ENCODE data around the gene FRMD6.
A peak's percentile ranks its signal among the peaks of the same experiment; 100 is the strongest.
"Not testable (repeated sequence)": the region's sequence is repeated elsewhere in the genome, so short reads cannot be mapped to it uniquely, and the experiment has no call there.

The FRMD6 gene

GRCh38 chr14:51732494-51733112 is 80.9 kb downstream of the FRMD6 start:
- peak in 1 of 2 donors; percentile 33 for DNase-seq (ENCODE audit: low read depth in 2 of 2)
- no peak for TF ChIP-seq CTCF (IDR thresholded peaks at IDR 0.05; ENCODE audit: low read depth, low read length)
- H3K4me3 ChIP-seq (replicated peaks in 1 of 2; ENCODE audit: low read depth in 2 of 2, low read length in 2 of 2) = no peak overlapping the region

- peak in 1 of 2 donors; percentile 30 for DNase-seq (ENCODE audit: low read depth in 2 of 2)
- TF ChIP-seq CTCF (IDR thresholded peaks at IDR 0.05; ENCODE audit: low read depth, low read length) = no peak
- no peak overlapping the region for H3K4me3 ChIP-seq (replicated peaks in 1 of 2; ENCODE audit: low read depth in 2 of 2, low read length in 2 of 2)
These were observed 81.4 kb downstream of the FRMD6 start for GRCh38 chr14:51733147-51733546.

- DNase-seq (ENCODE audit: low read depth in 2 of 2) = peak in 1 of 2 donors; percentile 8
- TF ChIP-seq CTCF (IDR thresholded peaks at IDR 0.05; ENCODE audit: low read depth, low read length) = no peak
- no peak overlapping the region for H3K4me3 ChIP-seq (replicated peaks in 1 of 2; ENCODE audit: low read depth in 2 of 2, low read length in 2 of 2)
These were observed 84.1 kb downstream of the FRMD6 start for GRCh38 chr14:51735851-51736250.

GRCh38 chr14:51738754-51739153 is 87.0 kb downstream of the FRMD6 start:
- no peak for DNase-seq (ENCODE audit: low read depth in 2 of 2)
- no peak overlapping the region for H3K4me3 ChIP-seq (replicated peaks in 1 of 2; ENCODE audit: low read depth in 2 of 2, low read length in 2 of 2)
- TF ChIP-seq CTCF (IDR thresholded peaks at IDR 0.05; ENCODE audit: low read depth, low read length) = no peak

DNA sequence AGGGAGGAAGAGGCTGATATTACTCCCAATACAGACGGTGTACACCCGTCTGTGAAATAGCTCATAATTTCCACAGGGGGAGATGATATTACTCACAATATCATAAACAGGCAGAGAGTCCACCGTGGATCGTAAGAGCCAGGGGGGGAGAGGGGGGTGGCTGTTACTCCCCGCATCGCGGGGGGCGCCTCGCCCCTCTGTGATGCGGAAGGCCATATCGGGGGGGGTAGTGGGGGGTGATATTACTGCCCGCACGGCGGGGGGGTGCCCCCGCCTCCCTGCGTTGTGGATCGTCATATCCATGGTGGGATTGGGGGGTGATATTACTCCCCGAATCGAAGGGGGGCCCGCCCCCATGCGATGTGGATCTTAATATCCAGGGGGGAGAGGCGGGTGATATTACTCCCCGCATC is 91.9 kb downstream of the FRMD6 start:
- H3K4me3 ChIP-seq (replicated peaks in 1 of 2; ENCODE audit: low read depth in 2 of 2, low read length in 2 of 2) = no peak overlapping the region
- no peak for DNase-seq (ENCODE audit: low read depth in 2 of 2)
- TF ChIP-seq CTCF (IDR thresholded peaks at IDR 0.05; ENCODE audit: low read depth, low read length) = no peak

DNA sequence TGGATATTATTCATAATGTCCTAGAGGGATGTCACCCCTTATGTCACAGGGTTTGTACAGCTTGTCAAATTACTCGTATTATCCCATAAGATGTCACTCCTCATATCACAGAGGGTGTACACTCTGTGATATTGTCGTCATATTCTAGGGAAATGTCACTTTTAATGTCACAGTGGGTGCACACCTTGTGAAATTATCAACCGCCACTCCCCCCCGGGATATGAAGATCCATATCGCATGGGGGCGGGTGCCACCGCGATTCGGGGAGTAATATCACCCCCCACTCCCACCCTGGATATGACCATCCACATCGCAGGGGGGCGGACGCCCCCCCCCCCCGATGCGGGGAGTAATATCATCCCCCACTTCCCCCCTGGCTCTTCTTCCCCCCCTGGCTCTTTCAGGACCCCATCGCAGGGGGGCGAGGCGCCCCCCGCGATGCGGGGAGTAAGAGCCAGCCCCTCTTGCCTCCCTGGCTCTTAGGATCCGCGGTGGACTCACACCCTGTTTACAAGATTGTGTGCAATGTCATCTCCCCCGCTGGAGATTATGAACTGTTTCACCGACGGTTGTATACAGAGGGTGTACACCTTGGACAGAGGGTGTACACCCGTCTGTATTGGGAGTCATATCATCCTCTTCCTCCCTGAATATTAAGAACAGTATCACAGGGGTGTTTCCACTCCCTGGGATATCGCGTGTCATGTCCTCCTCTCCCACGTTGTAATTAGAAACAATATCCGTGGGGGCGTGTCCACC is 92.8 kb downstream of the FRMD6 start:
- no peak for DNase-seq (ENCODE audit: low read depth in 2 of 2)
- TF ChIP-seq CTCF (IDR thresholded peaks at IDR 0.05; ENCODE audit: low read depth, low read length) = no peak
- H3K4me3 ChIP-seq (replicated peaks in 1 of 2; ENCODE audit: low read depth in 2 of 2, low read length in 2 of 2) = no peak overlapping the region

GRCh38 chr14:51746823-51747222 is 95.1 kb downstream of the FRMD6 start:
- H3K4me3 ChIP-seq (replicated peaks in 1 of 2; ENCODE audit: low read depth in 2 of 2, low read length in 2 of 2); DNase-seq (ENCODE audit: low read depth in 2 of 2): not testable (repeated sequence)

All from cardiac fibroblast (primary cell).